Left lung (tissue), 10 donors: Measurements from ENCODE around the gene PALLD. TPM values are rescaled to one million over a fixed set of nuclear protein-coding genes. Genes with fewer than 3 reads are reported as not detected.

Experiments used
- ATAC-seq: fragments of 200-7000 bp; cut with Tn5 transposase; one replicate; pipeline ENCODE4 v1.9.1; 2020; ENCODE audit warnings: moderate library complexity
- DNase-seq, 4 donors: peaks; one replicate each; pipeline ENCODE4 v3.0.0-alpha.2; 2013 to 2020
- H3K27ac ChIP-seq, 2 donors: fragments of 200-600 bp; sonication (generic) in 1 of 2; one replicate each; pipeline versions ENCODE4 v1.5.0 to v1.8.0; 2020 to 2021
- H3K27me3 ChIP-seq, 2 donors: fragments of 200-600 bp; sonication (generic) in 1 of 2; one replicate each; pipeline versions ENCODE4 v1.5.0 to v1.8.0; 2020 to 2021
- H3K36me3 ChIP-seq, 2 donors: fragments of 200-600 bp; sonication (generic) in 1 of 2; one replicate each; pipeline versions ENCODE4 v1.5.0 to v1.8.0; 2020 to 2021
- H3K4me1 ChIP-seq, 2 donors: fragments of 200-600 bp; one replicate each; pipeline ENCODE4 v1.8.0; 2021
- H3K4me3 ChIP-seq, 2 donors: fragments of 200-600 bp; sonication (generic) in 1 of 2; one replicate each; pipeline versions ENCODE4 v1.5.0 to v1.8.0; 2020 to 2021; ENCODE audit warnings: mild to moderate bottlenecking in 1 of 2
- H3K9me3 ChIP-seq, 2 donors: fragments of 200-600 bp; sonication (generic) in 1 of 2; one replicate each; pipeline versions ENCODE4 v1.5.0 to v1.8.0; 2020 to 2021
- intact Hi-C, 2 donors: fragments of 100-400 bp; cut with DNase I; formaldehyde crosslinking; loops; one replicate each; pipeline versions ENCODE4 v1.11.2 to v1.14.2; 2022
- polyA plus RNA-seq, 6 donors: library from polyadenylated mRNA; unstranded; fragments of 120-200 nt; gene quantifications; one replicate each; pipeline ENCODE4 v1.2.1, GENCODE V29; 2013; ENCODE audit not compliant: insufficient read length in 6 of 6
- total RNA-seq, 2 donors: library from RNA; stranded (reverse); fragmentation: NEBNext Ultra II Directional; extraction: Animal tissue kit (Norgen Biotek cat#: 25700); gene quantifications; one replicate each; pipeline ENCODE4 v1.2.1, GENCODE V29; 2021
- TF ChIP-seq, protein P1 (sequence below), 2 donors: fragments of 200-600 bp; sonication (generic) in 1 of 2; IDR thresholded peaks; one replicate each; pipeline versions ENCODE4 v1.5.0 to v1.8.0; 2021; ENCODE audit warnings: antibody characterized with exemption in 2 of 2
- donor health status: DM: no; HTN: yes; CAD: no.
- donor health status: DM: no; HTN: no; CAD: no.

PALLD gene
- total and polyA plus RNA-seq, 8 donors, result 67.5 to 194 (median 80.4) TPM

DNA sequence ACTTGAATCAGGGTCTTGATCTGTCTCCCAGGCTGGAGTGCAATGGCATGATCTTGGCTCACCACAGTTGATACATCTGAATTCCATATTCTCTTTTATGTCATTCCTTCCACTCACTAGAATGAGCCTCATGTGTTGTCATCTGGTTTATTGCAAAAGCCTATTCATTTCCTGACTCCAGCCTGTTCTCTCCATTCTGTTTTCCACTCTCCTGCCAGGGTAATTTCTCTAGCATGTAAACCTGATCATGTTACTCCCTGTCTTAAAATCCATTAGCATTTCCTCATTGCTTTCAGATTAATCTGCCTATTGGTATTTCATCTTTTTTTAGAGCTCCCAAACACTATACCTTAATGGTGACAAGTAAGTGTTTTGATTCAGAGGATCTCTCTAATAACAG, 12.2 kb upstream of the PALLD start:
- Histone ChIP-seq H3K4me1 (peaks cover 0 to 21% of the 10 kb centered on the region in 2 donors), H3K27me3 (no peaks in the 10 kb centered on the region), H3K27ac (no peak overlapping the region), H3K9me3 (no peaks in the 10 kb centered on the region), H3K36me3 (no peaks in the 10 kb centered on the region), H3K4me3 (no peak overlapping the region)
- DNase-seq (no peak), ATAC-seq (no peak)
- intact Hi-C loops, result no loop called here
- TF ChIP-seq, protein P1, sequence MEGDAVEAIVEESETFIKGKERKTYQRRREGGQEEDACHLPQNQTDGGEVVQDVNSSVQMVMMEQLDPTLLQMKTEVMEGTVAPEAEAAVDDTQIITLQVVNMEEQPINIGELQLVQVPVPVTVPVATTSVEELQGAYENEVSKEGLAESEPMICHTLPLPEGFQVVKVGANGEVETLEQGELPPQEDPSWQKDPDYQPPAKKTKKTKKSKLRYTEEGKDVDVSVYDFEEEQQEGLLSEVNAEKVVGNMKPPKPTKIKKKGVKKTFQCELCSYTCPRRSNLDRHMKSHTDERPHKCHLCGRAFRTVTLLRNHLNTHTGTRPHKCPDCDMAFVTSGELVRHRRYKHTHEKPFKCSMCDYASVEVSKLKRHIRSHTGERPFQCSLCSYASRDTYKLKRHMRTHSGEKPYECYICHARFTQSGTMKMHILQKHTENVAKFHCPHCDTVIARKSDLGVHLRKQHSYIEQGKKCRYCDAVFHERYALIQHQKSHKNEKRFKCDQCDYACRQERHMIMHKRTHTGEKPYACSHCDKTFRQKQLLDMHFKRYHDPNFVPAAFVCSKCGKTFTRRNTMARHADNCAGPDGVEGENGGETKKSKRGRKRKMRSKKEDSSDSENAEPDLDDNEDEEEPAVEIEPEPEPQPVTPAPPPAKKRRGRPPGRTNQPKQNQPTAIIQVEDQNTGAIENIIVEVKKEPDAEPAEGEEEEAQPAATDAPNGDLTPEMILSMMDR (IDR thresholded peaks at IDR 0.05), result no peak

DNA sequence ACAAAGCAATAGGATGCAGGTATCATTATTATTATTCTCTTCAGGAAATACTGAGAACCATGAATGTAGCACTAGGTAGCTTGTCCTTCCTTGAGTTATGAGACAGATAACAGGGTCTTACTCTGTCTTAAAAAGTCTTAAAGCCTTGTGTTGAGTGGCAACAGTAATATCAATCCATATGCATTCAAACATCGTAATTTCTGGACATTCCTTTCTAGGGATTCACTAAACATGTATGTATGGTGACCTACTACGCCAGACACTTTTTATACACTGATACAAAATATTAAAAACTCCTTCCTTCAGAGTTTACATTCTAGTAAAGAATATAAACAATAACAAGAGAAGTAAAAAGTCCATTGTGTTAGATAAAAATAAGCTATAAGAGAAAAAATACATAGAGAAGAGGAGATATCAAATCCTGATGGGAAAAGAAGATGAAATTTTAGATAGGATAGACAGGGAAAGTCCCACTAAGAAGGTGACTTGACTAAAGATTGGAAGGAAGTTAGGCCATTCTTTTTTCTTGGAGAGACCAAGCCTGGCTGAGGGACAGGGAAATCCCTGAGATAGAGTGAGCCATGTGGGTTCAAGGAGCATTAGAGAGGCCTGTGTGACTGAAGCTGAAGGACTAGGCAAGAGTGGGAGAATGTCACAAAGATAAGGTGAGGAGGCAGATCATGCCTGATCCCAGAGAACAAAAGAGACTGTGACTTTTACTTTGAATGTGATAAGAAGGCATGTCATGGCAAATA, 11.5 kb upstream of the PALLD start:
- no peak overlapping the region for H3K27ac ChIP-seq
- TF ChIP-seq, protein P1 (IDR thresholded peaks at IDR 0.05), result no peak

DNA sequence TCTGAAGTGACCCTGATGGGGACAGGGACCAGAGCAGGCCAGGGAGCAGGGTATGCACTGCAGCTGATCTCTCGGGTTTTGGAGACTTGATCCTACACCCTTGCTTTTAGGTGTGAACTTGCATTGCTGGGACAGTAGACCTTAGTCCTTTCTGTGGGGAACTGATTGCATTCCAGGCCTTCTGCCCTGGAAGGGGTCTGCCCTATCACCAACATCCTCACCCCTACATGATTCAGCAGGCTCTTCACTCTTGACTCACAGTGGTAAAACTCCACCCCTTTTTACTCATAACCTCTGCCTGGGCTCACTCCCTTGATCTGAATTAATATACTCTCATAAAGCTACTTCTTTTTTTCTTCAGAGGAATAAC, 10.0 kb upstream of the PALLD start:
- Histone ChIP-seq H3K27me3 (no peaks in the 10 kb centered on the region), H3K4me3 (no peak overlapping the region), H3K27ac (no peak overlapping the region), H3K4me1 (peaks cover 0 to 10% of the 10 kb centered on the region in 2 donors), H3K9me3 (no peaks in the 10 kb centered on the region), H3K36me3 (no peaks in the 10 kb centered on the region)
- ATAC-seq (peak; percentile 76), DNase-seq (no peak)
- intact Hi-C loops, result no loop called here
- TF ChIP-seq, protein P1 (IDR thresholded peaks at IDR 0.05), result no peak

More for the DNA sequence above, 11.5 kb upstream of the PALLD start:
- Histone ChIP-seq H3K36me3 (no peaks in the 10 kb centered on the region), H3K4me3 (no peak overlapping the region), H3K27me3 (no peaks in the 10 kb centered on the region), H3K9me3 (no peaks in the 10 kb centered on the region), H3K4me1 (peaks cover 0 to 21% of the 10 kb centered on the region in 2 donors)
- intact Hi-C loops, result no loop called here
- DNase-seq, result no peak
- ATAC-seq, result no peak

DNA sequence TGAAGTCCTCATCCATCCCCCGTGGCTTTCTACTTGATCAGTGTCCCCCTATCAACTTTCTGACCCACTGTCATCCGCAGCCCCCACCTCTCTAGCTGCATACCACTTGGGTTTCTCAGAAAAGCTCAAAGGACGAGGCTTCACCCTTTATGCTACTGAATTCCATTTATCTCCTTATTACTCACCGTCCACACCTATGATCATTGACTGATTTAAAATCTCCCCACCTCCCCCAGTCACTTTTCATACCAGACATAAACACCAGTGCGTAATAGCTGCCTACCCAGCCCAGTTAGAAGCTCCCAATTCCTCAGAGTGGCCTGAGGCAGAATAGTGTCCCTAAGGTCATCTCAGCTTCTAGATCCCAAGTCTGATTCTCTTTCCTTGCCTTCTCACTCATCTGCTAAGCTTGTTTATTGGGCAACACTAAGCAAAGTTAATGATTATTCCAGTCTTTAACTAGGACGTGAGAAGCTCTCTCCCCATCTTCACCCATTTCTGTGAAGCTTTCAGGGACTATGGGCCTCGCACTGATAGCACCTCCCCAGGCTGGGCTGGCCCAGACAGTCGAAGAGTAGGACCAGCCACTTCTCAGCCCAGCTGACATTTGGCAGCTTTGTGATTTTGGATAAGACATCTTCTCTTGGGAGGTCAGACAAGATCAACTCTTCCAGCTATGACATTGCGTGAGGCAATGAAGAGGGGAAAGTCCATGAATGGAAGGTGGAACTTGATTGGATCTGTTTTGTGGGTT, 9.4 kb upstream of the PALLD start:
- TF ChIP-seq, protein P1 (IDR thresholded peaks at IDR 0.05), result no peak
- intact Hi-C loops, result no loop called here
- Histone ChIP-seq H3K4me1 (peaks cover 0 to 6% of the 10 kb centered on the region in 2 donors), H3K36me3 (no peaks in the 10 kb centered on the region), H3K27me3 (no peaks in the 10 kb centered on the region), H3K4me3 (no peak overlapping the region), H3K9me3 (no peaks in the 10 kb centered on the region), H3K27ac (no peak overlapping the region)
- no peak for ATAC-seq
- DNase-seq, result no peak

DNA sequence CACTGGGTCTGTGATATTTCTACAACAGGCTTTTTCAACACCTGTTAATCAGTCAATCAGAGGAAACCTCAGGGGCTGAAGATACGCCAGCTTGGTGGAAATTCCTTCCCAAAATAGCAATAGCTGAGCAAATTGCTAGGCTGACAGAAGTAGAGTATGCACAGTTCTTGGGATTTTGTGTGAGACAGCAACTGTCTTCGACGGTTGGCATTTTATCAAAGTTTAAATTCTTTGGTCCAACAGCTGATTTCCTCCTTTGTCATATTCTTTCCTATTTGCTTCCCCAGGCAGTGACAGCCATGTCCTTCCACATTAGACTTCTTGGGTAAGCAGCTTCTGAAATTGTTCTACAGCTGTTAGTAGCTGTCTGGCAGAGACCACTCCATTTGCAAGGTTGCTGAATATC, 8.0 kb upstream of the PALLD start:
- intact Hi-C loops, result no loop called here
- peak in 2 of 4 donors; percentile 9 to 29 for DNase-seq
- H3K4me1 ChIP-seq, result peaks cover 0 to 6% of the 10 kb centered on the region in 2 donors
- TF ChIP-seq, protein P1 (IDR thresholded peaks at IDR 0.05), result no peak
- H3K9me3 ChIP-seq, result no peaks in the 10 kb centered on the region
- H3K36me3 ChIP-seq, result no peaks in the 10 kb centered on the region
- no peak overlapping the region for H3K27ac ChIP-seq
- no peak for ATAC-seq
- H3K27me3 ChIP-seq, result no peaks in the 10 kb centered on the region
- H3K4me3 ChIP-seq, result no peak overlapping the region
